Fibroblast of skin of left quadriceps (primary cell): ENCODE data around the gene EIF3I.

ENCODE experiments used
- DNase-seq, 2 experiments: peaks; one replicate each; pipeline ENCODE4 v3.0.0-alpha.2; 2013; ENCODE audit warnings: low read depth in 2 of 2

Gene EIF3I

GRCh38 chr1:32198237-32199042, 23.8 kb upstream of the EIF3I start:
- no peak for DNase-seq

GRCh38 chr1:32199043-32199716, 23.0 kb upstream of the EIF3I start:
- DNase-seq, result no peak

- no peak for DNase-seq
Measured at GRCh38 chr1:32199717-32200072, 22.5 kb upstream of the EIF3I start.

GRCh38 chr1:32200226-32201010, 21.8 kb upstream of the EIF3I start, which contains the start of gene CCDC28B:
Gene CCDC28B (plus strand): TSS chr1:32200595. CDS start chr1:32201936, 1,341 bp downstream.
- DNase-seq, result peak in 1 of 2 experiments; percentile 38

- no peak for DNase-seq
Measured at GRCh38 chr1:32201011-32201855, 21.0 kb upstream of the EIF3I start.

GRCh38 chr1:32204943-32205361, 17.3 kb upstream of the EIF3I start:
- no peak for DNase-seq

- DNase-seq, result peak; percentile 44 to 47
Measured at GRCh38 chr1:32205401-32206370, 16.5 kb upstream of the EIF3I start, which contains the start of gene IQCC. Gene IQCC (plus strand): TSS chr1:32205671. CDS start chr1:32205682, 11 bp downstream.

GRCh38 chr1:32208469-32208868, 13.7 kb upstream of the EIF3I start:
- no peak for DNase-seq

- no peak for DNase-seq
Measured at GRCh38 chr1:32208891-32209328, 13.3 kb upstream of the EIF3I start, which contains the start of gene DCDC2B. Gene DCDC2B (plus strand): TSS chr1:32209089. CDS start chr1:32209094, 5 bp downstream.

GRCh38 chr1:32215629-32216480, 6.4 kb upstream of the EIF3I start:
- DNase-seq, result no peak

- DNase-seq, result no peak
Measured at GRCh38 chr1:32216566-32216965, 5.6 kb upstream of the EIF3I start.

- peak in 1 of 2 experiments; percentile 31 for DNase-seq
Measured at GRCh38 chr1:32219022-32219421, 3.2 kb upstream of the EIF3I start.

GRCh38 chr1:32220746-32221580, 1.2 kb upstream of the EIF3I start:
- DNase-seq, result no peak

- no peak for DNase-seq
Measured at GRCh38 chr1:32221581-32221979, 627 bp upstream of the EIF3I start.

GRCh38 chr1:32223683-32224082, 1.5 kb downstream of the EIF3I start:
- DNase-seq, result no peak

- DNase-seq, result no peak
Measured at GRCh38 chr1:32224285-32224684, 2.1 kb downstream of the EIF3I start.

- no peak for DNase-seq
Measured at GRCh38 chr1:32228771-32229170, 6.6 kb downstream of the EIF3I start.

- DNase-seq, result no peak
Measured at GRCh38 chr1:32231843-32232432, 9.7 kb downstream of the EIF3I start.
